Adrenal gland (tissue), 5 donors: ENCODE data around the gene CRYM.

ENCODE experiments used
- POLR2A ChIP-seq, 2 donors: fragments of 450-650 bp; IDR thresholded peaks; one replicate each; pipeline ENCODE4 v1.6.1; 2017; ENCODE audit warnings: antibody characterized with exemption in 2 of 2, mild to moderate bottlenecking in 2 of 2, moderate library complexity in 1 of 2
- TF ChIP-seq, protein P1 (sequence below), 6 experiments: fragments of 450-650 bp in 4 of 6; fragments of 200-600 bp in 2 of 6; sonication (generic) in 1 of 6; IDR thresholded peaks; 1 replicate in 5 of 6; 2 replicates in 1 of 6; pipeline versions ENCODE4 v1.5.1 to v1.8.0; 2016 to 2021; ENCODE audit warnings: antibody characterized with exemption in 6 of 6, mild to moderate bottlenecking in 2 of 6, moderate library complexity in 1 of 6
- donor health status: DM: no; HTN: no; CAD: no.

DNA sequence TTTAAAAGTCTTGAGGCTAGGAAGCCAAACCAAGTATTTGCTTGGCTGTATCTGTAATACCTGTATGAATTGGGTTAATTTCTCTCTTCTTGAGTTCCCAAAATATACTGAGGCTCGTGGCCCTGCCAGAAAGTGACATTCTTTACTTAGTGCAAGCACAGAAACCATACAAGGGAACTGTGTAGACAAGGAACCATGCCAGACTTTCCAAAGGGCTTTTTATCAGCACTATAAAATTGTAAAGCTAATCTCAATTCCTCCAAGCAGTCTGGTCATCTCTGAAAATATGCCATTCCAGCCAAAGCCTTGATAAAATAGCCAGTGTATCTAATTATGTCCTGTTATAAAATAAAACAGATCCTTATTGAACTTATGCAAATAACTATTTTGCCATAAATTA, 7.2 kb upstream of the CRYM start:
- no peak for TF ChIP-seq POLR2A (IDR thresholded peaks at IDR 0.05)
- TF ChIP-seq, protein P1, sequence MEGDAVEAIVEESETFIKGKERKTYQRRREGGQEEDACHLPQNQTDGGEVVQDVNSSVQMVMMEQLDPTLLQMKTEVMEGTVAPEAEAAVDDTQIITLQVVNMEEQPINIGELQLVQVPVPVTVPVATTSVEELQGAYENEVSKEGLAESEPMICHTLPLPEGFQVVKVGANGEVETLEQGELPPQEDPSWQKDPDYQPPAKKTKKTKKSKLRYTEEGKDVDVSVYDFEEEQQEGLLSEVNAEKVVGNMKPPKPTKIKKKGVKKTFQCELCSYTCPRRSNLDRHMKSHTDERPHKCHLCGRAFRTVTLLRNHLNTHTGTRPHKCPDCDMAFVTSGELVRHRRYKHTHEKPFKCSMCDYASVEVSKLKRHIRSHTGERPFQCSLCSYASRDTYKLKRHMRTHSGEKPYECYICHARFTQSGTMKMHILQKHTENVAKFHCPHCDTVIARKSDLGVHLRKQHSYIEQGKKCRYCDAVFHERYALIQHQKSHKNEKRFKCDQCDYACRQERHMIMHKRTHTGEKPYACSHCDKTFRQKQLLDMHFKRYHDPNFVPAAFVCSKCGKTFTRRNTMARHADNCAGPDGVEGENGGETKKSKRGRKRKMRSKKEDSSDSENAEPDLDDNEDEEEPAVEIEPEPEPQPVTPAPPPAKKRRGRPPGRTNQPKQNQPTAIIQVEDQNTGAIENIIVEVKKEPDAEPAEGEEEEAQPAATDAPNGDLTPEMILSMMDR (IDR thresholded peaks at IDR 0.05), result no peak
